Stimulated activated CD4-positive, alpha-beta T cell treated with anti-CD3 and anti-CD28 coated beads, Interleukin-12 subunit alpha, Interleukin-12 subunit beta, amount 100 ng/mL, for 4 hours (primary cell): ENCODE data around the gene ZNF558.
"Not testable (repeated sequence)": the region's sequence is repeated elsewhere in the genome, so short reads cannot be mapped to it uniquely, and the experiment has no call there.

Experiments used
- DNase-seq: peaks from one replicate; pipeline ENCODE4 v3.0.0-alpha.2; 2020

Gene ZNF558

GRCh38 chr19:8794823-8795222 is 37.3 kb downstream of the ZNF558 start:
- no peak for DNase-seq

GRCh38 chr19:8773587-8773986 is 58.5 kb downstream of the ZNF558 start:
- not testable (repeated sequence) for DNase-seq

DNA sequence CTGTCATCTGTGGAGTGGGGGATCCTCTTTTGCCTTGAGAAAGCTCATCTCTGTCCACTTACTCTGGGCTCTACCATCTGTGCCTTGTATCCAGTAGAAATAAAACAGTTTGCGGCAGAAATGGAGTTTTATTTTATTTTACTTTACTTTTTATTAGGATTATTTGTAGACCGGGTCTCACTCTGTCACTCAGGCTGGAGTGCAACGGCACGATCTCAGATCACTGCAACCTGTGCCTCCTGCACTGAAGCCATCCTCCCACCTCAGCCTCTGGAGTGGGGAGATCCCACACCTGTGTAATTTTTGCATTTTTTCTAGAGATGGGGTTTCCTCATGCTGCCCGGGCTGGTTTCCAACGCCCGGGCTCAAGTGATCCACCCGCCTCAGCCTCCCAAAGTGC is 62.8 kb downstream of the ZNF558 start:
- DNase-seq, result not testable (repeated sequence)

GRCh38 chr19:8767257-8767656 is 64.8 kb downstream of the ZNF558 start:
- not testable (repeated sequence) for DNase-seq
